NCI-H460 (cell line): ENCODE results near the gene BCKDHB. TPM values are rescaled to one million over a fixed set of nuclear protein-coding genes. Genes with fewer than 3 reads are reported as not detected.
A peak's percentile ranks its signal among the peaks of the same experiment; 100 is the strongest.
"Not testable (repeated sequence)": the region's sequence is repeated elsewhere in the genome, so short reads cannot be mapped to it uniquely, and the experiment has no call there.

Experiments used
- DNase-seq: peaks from one replicate; pipeline ENCODE4 v3.0.0-alpha.2; 2016; ENCODE audit warnings: low read depth; ENCODE audit errors: extremely low read depth
- polyA plus RNA-seq: library from polyadenylated mRNA; depleted of rRNA; stranded (reverse); fragments of >200 nt; gene quantifications from 2 replicates; pipeline ENCODE4 v1.2.3, GENCODE V29; 2014; cell fraction: nucleus; rRNA removed
- total RNA-seq: library from RNA; depleted of rRNA; stranded (reverse); fragments of >200 nt; shearing (Covaris generic); gene quantifications from 2 replicates; pipeline ENCODE4 v1.2.3, GENCODE V29; 2014; rRNA removed

BCKDHB gene
- 10.7 and 13.9 TPM in 2 replicates for total RNA-seq
- polyA plus RNA-seq = 12.0 and 13.6 TPM in 2 replicates

GRCh38 chr6:80106418-80107235 lies at the start of gene BCKDHB:
TSS of gene BCKDHB (plus strand) at chr6:80106671. CDS start at chr6:80106694, 23 bp downstream.
- peak; percentile 98 for DNase-seq

DNA sequence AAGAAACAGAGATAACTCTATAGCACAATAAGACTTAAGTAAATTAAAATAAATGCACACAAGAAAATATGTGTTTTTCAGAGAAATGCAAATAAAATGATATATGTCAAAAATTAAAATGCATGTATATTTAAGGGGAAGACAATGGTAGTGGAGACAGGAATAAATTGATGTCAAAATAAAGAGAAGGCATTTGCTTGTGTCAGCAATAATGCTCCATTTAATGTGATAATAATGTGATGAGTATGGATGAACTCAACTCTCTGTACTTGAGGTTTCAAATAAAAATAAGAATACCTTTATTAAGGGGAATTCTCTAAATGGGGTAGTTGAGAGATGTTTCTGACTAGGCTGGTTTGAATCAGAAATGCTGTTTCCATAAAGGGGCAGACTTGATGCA lies 45.7 kb upstream of the BCKDHB start:
- no peak for DNase-seq

DNA sequence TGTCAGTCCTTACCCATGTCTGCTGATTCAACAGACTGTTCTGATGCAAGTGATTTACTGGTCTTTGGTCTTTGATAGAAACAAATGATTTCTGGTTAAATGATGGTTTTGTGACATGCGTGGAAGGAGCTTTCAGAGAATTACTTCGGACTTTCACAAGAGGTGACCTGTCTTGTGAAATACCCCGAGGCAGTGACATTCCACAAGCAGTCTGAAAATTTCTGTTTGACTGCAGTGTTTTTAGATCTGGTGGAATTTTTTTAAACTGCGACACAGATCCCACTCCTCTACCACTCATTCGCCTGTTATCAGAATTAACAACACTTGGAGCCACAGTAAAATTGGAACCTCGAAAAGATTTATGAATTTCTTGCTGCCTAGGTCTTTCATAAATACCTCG lies 38.3 kb upstream of the BCKDHB start:
- not testable (repeated sequence) for DNase-seq

- not testable (repeated sequence) for DNase-seq
Observed at GRCh38 chr6:80070431-80070830, 36.0 kb upstream of the BCKDHB start.

- DNase-seq = no peak
Observed at GRCh38 chr6:80077067-80077466, 29.4 kb upstream of the BCKDHB start.

- no peak for DNase-seq
Observed at GRCh38 chr6:80088637-80089036, 17.8 kb upstream of the BCKDHB start.

- no peak for DNase-seq
Observed at GRCh38 chr6:80091506-80091905, 15.0 kb upstream of the BCKDHB start.

- DNase-seq = peak; percentile 15
Observed at GRCh38 chr6:80094017-80094416, 12.5 kb upstream of the BCKDHB start.

GRCh38 chr6:80095600-80095999 lies 10.9 kb upstream of the BCKDHB start:
- DNase-seq = no peak

- no peak for DNase-seq
Observed at GRCh38 chr6:80098392-80098791, 8.1 kb upstream of the BCKDHB start.

DNA sequence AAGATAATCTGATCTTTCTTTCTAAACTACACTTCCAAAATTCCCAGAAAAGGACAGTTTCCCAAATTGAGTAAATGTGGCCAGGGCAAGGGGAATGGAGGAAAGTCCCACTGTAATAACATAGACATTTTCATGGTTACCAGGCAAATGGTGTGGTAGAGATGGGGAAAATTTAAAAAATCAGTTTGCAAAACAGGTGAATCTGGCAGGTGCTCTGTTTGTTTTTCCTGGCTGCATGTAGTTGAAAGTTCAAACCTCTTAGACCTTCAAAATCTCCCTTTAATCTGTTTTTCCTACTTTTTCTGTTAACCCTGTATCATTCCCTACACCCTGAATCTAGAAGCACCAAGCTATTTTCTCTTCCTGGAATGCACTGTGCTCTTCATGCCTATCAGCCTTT lies 2.0 kb upstream of the BCKDHB start:
- no peak for DNase-seq

DNA sequence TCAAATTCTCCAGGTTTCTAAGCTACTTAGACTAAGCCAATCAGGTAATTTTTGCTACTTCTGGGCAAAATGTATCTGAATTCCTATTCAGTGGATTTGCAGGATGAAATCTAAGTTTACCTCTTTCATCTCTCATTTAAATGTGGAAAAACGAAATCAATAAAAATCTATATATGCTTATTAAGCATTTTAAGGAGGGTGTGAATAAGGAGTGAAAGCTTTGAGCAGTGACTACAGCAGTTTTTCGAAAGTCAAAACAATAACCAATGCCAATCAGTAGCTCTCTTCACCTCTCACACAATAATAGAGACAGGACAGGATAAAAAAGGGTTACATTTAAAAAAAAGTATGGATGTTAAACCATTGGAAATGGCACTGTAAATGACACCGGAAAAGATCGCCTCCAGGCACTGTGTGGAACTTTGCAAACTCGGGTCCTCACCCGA lies 476 bp upstream of the BCKDHB start:
- no peak for DNase-seq

DNA sequence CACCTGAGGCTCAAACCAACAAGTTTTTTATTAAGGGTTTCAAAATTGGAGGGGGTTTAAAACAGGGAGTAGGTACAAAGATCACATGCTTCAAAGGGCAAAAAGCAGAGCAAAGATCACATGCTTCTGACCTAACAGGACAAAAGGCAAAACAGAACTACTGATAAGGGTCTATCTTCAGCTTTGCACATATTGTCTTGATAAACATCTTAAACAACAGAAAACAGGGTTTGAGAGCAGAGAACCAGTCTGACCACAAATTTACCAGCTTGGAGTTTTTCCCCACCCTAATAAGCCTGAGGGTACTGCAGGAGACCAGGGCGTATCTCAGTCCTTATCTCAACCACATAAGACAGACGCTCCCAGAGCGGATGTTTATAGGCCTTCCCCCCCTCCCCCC lies 16.1 kb downstream of the BCKDHB start:
- not testable (repeated sequence) for DNase-seq

DNA sequence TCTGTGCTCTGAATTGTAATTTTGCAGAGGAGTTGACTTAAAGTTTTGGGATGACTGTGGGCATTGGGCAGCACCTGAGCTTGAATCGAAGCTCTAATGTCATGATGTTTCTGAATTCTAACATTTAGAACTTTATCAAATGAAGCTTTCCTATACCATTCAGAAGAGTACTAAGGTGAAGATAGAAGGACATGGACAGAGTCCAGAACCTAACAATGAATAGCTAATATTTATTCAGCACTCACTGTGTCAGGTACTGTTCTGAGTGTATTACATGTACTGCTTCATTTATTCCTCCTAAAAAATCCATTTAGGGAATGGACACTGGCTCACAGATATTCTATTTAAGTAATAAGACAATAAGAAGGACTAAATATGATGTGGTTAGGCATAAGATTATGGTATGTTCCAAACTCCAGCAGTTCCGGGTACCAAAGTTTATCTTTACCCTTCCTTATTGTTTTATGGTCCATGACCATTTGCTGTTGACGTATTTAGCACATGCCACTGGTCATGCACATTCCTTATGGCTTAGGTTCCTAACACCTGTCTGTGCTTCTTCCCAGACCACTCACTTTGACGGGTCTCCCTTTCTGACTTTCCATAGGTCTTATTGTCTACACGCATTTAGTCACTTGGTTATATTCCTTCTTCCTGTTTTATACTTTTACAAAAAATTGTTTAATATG lies 20.3 kb downstream of the BCKDHB start:
- DNase-seq = no peak

- no peak for DNase-seq
Observed at GRCh38 chr6:80129485-80129884, 23.0 kb downstream of the BCKDHB start.

DNA sequence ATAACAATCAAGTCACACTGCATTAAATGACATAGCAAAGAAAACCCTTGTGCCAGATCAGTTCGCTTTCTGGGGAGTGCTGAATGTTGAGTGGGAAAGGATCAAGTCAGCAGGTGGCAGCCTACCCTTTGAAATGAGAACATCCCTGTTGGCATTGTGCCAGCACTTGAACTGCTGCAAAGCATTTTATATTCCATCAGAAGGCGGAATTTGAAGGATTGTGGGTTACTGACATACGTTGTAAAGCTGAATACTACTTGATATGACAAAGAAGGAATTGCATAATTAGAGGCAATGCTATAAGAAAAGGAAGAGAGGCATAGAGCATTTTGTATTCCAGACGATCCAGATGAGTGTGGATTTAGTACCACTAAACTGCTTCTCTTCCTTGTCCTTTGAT lies 26.5 kb downstream of the BCKDHB start:
- DNase-seq = peak; percentile 66

DNA sequence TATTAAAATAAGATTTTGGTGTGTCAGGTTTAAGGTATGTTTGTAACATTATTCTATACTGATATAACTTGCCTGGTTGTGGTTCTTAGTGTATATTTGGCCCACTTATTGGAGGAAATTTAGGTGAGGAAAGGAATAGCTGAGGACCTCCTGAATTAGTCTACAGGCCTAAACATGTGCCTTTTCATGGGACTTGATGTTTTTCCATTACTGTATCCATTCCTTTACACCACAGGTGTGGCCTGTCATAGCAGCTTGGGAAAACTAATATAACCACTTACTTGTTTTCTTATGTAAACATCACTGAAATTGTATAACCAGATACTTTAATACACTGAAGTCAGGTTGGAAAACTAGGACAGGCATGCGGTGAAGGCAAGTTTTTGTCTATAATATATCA lies 27.6 kb downstream of the BCKDHB start:
- DNase-seq = no peak

- no peak for DNase-seq
Observed at GRCh38 chr6:80142586-80142985, 36.1 kb downstream of the BCKDHB start.

DNA sequence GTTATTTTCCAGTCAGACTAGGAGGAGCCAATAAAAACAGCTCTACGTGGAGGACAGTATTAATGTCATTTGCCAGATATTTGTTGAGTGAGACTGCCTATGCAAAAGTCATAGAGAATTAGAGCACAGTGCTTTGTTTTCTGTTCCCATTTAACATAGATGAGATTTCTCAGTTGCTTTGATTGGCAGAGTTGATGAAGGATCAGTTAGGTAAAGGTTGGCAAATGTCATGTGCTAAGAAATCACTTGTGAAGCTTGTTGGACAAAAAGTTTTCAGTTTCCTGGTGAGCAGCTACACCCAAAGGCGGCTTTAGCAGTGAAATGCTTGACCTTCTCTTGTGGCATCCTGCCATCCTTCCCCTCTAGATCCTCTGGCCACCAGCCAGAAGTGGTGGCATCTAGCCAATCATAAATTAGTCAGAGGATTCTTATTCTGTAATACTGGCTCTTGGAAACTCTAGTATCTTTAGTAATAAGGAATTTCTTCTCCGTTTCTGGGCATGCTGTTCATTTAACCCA lies 37.0 kb downstream of the BCKDHB start:
- DNase-seq = peak; percentile 71

DNA sequence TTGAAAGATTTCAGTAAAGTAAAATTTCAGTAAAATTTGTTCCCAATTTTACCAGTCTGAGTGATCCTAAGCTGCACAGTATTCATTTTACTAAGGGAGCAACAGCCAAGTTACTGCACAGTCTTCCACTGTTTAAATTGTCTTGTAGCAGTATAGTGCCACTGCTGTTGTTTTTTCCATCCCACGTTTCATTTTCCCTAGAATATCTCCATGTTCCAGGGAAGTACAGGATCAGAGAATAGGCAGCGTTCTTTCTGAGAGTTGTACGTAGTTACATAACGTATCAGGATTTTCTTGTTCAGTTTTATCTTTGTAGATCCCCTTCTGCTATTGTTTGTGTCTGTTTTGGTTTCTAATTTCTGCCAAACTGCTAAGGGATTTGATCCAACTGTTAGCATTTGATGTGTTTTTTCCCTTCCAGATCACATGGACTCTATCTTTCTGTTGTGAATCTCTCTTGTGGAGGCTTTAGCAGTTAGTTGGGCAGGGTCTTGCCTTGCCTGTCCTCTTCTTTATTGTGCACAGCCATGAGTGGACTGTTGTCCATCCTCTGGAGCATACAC lies 38.4 kb downstream of the BCKDHB start:
- DNase-seq = no peak

GRCh38 chr6:80145509-80145908 lies 39.0 kb downstream of the BCKDHB start:
- no peak for DNase-seq
